ENCODE measurements around the gene KRT16.

Gene KRT16

DNA sequence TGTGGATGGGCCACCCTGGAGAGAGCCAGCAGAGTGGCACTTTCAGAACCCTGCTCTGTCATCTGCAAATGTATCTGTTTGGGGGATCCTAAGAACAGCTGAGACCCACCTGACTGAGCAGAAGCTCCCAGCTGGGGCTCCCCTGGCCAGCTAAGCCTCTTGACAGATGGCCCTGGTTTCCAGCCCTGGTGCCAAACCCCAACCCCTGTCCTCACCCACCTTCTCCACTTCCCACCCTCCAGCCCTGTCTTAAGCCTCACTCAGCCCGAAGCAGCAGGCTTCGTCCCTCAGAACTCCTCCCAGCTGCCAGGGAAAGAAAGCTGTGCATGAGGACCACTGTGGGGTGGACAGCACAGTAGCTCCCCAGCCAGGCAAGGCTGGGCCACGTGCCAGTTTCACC is 37.2 kb downstream of the KRT16 start:
- in situ Hi-C loops (cut with HindIII; ENCODE audit: low pct_ligation_motif_present, low pct_unique_long_range_greater_than_20kb, low sequenced_read_pairs), result no loop called here
- no peak for DNase-seq

DNA sequence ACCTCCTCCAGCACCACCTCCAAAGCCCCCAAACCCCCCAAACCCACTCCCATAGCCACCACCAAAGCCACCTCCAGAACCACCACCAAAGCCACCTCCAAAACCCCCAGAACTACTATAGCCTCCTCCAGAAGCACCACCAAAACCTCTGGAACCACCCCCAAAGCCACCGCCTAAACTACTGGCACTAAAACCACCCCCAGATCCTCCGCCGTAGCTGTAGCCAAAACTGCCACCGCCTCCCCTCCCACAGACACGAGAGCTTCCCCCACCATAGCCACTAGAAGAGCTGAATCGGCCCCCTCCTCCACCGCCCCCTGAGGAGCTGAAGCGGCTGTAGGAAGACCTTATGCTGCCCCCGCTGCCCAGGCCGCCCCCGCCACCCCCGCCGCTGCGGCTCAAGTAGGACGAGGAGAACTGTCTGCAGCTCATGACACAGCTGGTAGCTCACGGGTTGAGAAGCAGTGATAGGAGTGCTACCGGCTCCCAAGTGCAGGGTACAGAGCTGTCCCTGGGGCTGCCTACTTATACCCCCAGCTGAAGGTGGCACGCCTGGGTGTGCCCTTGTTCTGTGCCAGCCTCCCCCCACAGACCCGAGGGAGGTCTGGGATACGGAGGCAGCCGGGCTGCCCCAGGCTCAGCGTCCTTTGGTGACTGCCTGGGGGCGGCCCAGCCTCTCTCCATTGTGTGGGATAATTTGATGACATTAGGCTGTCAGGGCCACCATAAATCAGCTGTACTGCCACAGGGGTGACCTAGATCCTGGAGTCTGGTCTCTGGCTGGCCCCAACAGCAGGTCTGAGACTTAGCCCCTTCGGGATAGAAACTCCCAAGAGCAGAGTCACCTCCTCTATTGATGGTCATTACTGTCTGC is 40.8 kb downstream of the KRT16 start, which contains the start of gene KRT9:
TSS of gene KRT9 (minus strand) at position 499 of the 874 bp plus-strand sequence. CDS start at position 432, 67 bp downstream.
- in situ Hi-C loops (cut with HindIII; ENCODE audit: low pct_ligation_motif_present, low pct_unique_long_range_greater_than_20kb, low sequenced_read_pairs), result no loop called here
- DNase-seq, result no peak

DNA sequence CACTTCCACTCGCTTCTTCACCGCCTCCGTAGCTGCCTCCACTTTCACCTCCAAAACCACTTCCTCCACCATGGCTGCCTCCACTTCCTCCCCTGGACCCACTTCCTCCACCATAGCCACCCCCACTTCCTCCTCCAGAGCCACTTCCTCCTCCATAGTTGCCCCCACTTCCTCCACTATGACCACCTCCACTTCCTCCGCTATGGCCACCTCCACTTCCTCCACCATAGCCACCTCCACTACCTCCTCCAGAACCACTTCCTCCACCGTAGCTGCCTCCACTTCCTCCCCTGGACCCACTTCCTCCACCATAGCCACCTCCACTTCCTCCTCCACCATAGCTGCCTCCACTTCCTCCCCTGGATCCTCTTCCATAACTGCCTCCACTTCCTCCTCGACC is 45.2 kb downstream of the KRT16 start:
- in situ Hi-C loops (cut with HindIII; ENCODE audit: low pct_ligation_motif_present, low pct_unique_long_range_greater_than_20kb, low sequenced_read_pairs), result no loop called here
- no peak for DNase-seq

DNA sequence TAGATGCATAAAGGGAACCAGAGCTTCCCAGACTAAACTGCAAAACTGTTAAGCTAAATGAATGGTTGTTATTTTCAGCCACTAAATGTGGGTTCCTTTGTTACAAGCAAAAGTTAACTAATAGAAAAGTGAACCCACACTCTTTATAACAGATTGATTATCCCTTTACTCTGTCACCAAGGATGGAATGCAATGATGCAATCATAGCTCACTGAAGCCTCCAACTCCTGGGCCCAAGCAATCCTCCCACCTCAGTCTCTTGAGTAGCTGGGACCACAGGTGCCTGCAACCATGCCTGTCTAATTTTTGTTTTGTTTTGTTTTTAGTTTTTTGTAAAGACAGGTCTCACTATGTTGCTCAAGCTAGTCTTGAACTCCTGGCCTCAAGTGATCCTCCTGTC is 47.2 kb downstream of the KRT16 start:
- in situ Hi-C loops (cut with HindIII; ENCODE audit: low pct_ligation_motif_present, low pct_unique_long_range_greater_than_20kb, low sequenced_read_pairs), result no loop called here
- no peak for DNase-seq

DNA sequence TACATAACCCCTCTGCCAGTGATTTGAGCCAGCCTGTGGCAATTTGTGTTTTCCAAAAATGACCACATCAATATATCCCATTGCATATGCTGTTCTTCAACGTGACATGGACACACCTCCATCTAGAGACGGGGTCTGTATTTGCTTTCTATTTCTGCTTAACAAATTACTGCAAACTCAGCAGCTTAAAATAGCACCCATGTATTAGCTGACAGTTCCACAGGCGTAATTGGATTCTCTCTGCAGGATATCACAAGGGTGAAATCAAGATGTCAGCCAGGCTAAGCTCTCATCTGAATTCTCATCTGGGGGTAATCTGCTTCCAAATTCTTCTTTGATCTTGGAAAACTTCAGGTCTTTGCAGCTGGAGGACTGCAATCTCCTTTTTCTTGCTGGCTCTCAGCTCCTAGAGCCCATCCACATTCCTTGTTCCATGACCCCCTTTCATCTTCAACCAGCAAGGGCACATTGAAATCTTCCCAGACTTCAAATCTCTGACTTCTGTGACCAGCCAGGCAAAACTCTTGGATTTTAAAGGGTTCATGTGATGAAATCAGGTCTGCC is 48.9 kb downstream of the KRT16 start:
- in situ Hi-C loops (cut with HindIII; ENCODE audit: low pct_ligation_motif_present, low pct_unique_long_range_greater_than_20kb, low sequenced_read_pairs), result no loop called here
- DNase-seq, result no peak

DNA sequence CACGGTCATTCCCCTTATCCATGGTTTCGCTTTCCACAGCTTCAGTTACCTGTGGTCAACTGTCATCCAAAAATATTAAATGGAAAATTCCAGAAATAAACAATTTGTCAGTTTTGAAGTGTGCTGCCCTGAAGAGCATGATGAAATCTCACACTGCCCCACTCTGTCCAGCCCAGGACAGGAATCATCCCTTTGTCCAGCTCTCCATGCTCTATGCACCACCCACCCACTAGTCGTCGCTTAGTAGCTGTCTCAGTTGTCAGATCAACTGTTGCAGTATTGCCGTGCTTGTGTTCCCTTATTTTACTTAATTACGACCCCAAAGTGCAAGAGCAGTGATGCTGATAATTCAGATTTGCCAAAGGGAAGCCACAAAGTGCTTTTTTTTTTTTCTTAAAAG is 51.0 kb downstream of the KRT16 start:
- in situ Hi-C loops (cut with HindIII; ENCODE audit: low pct_ligation_motif_present, low pct_unique_long_range_greater_than_20kb, low sequenced_read_pairs), result no loop called here
- DNase-seq, result no peak
